ENCODE data around the gene SMIM5.

DNA sequence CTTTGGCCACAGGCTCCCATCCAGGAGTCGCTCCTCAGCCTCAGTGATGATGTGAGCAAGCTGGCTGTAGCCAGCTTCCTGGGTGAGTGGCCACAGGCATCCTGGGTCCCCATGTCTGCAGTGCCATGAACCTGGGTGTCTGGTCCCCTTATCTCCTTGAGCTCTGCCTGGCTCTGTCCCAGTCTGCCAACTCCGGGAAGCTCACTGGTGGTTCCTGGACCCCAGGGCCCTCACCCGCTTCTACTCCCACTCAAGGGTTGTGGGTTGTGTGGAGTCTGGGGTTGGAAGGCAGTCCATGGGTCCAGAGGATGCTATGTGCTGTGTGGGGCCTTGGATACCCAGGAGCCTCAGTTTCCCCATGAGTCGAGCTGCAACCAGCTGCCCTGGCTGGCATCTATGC is 11.7 kb upstream of the SMIM5 start:
- TF ChIP-seq CBX2 (IDR thresholded peaks at IDR 0.05; ENCODE audit: borderline replicate concordance, low read depth) = no peak
- TF ChIP-seq POLR2AphosphoS2 (conservative IDR thresholded peaks at IDR 0.05; ENCODE audit: low read length) = no peak
